Nucleus accumbens (tissue), 56 donors: ENCODE measurements around the gene CAMK2A.

ENCODE experiments used
- DNase-seq, 56 donors: peaks; one replicate each; lab custom pipeline; 2025; lab: John Stamatoyannopoulos, UW

Gene CAMK2A

DNA sequence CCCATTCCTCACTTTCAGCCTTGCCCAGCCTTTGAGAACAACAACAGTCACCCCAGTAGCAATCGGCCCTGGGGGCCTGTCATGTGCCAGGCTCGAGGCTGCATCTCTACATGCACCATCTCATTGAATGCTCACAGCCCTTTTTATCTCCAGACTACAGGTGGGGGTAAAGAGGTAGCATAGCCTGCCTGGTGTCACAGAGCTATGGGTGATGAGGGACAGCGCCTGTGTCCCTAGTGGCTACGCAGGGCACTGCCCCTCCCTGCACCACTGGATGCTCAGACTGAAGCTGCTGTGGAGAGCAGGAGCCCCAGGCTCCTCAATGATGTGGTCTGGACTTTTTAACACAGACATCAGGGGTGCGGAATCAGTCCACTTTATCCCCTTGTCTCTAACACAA lies 2.8 kb downstream of the CAMK2A start:
- no peak for DNase-seq

DNA sequence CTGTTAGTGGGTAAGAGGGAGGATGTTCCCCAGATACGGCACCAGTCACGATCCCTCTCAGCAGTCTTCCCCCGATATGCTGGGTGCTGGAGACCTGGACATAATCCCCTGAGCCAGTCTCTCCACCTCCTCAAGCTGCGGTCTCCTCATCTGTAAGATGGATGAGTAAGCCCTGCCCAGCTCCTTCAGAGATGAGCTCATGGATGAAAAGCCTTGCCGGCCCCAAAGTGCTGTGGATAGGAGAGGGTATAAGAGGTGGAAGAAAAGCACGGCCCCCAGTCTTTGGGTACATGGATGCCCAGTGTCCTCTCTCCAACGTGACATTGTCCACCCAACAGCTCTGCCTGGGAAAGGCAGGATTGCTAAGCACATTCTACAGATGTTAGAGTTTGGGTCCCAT lies 4.5 kb downstream of the CAMK2A start:
- no peak for DNase-seq

DNA sequence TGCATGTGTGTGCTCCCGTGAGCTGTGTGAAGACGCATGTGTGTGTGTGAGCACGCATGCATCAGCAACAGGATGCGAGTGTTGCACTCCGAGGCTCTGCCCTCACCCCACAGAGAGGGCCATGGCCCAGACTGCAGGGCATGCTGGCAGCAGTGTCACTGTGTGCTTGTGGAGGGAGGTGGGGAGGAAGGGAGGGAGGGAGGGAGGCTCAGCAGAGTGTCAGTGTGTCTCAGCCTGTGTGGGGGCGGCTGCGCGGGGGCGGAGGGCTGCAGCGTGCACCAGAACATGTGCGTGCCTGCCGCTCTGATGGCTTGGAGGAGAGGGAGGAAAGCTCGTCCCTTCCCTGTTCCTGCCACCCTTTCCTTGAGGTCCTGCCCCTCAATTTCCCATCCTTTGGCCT lies 5.3 kb downstream of the CAMK2A start:
- peak in 35 of 56 donors; percentile 18 to 85 (median 52) for DNase-seq

DNA sequence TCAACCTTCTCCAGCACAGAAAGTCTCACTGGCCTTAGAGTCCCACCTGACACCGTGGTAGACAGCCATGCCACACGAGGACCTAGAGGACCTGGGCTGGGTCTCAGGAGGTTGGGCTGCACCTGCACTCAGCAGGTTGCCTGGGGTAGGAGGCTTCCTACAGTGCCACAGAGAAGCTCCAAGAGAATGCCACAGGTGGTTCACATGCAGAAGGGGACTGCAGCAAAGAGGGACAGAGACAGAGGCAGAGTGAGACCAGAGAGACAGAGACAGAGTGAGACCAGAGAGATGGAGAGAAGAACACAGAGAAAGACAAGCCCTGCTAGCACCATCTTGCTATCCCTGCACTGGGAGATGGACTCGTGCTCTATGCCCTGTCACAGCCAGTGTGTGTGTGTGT lies 5.7 kb downstream of the CAMK2A start:
- DNase-seq, result no peak

DNA sequence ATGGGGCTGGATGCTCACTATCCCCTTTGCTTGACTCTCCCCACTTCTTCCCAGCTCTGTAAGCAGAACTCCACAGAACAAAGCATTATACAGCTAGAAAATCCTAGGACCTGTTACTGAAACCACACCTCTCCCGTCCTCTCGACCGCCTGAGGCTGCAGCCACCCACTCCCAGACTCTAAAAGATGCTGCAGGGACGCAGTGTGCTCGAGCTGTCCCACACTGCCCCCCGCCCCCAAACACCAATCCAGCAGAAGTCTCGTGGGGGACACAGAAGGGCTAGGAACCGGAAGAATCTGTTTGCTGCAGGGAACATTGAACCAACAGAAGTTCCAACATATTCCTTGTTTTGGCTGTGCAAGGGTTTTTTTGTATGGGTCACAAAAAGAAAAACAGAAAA lies 7.6 kb downstream of the CAMK2A start:
- DNase-seq, result no peak

DNA sequence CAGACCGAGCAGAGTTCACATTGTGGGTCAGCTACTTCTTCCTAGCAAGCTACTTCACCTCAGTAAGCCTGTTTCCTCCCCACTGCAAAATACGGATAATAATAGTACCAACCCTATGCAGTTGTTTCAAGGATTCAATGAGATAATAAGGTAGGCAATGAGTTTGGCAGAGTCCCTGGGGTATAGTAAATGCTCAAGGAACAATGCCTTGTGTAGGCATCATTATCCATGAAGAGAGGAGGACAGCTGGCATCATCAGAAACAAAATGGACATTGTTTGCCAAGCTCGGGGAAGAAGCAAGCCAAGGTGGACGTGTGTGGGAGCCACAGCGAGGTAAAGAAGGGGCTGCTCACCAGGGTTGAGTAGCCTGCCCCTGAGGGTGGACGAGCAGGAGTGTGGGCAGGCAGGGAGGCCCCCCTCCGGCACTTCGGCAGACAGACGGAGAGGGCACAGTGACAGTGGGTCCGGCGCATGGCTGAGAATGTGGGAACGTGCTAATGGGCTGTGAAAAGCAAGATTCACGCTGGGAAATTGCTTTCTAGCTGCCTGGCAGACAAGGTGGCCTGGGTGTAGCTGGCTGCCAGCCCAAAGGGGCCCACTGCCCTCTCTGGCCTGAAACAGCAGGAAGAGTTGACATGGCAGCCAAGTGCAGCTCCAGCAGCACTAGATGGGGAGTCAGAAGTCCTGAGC lies 10.1 kb downstream of the CAMK2A start:
- no peak for DNase-seq

DNA sequence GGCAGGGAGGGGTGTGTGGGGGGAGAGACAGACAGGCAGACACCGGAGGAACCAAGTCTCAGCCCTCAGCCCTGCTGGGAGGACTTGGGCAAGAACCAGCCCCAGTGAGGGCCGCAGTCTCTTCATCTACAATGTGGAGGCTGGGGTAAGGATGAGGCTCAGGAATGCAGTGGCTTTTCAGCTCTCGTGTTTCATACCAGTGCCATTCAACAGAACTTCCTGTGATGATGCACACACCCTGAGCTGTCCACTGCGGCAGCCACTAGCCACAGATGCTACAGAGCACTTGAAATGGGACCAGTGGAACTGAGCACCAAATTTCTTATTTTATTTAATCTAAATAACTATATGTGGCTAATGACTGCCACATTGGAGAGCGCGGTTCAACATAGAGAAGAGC lies 10.7 kb downstream of the CAMK2A start:
- no peak for DNase-seq

DNA sequence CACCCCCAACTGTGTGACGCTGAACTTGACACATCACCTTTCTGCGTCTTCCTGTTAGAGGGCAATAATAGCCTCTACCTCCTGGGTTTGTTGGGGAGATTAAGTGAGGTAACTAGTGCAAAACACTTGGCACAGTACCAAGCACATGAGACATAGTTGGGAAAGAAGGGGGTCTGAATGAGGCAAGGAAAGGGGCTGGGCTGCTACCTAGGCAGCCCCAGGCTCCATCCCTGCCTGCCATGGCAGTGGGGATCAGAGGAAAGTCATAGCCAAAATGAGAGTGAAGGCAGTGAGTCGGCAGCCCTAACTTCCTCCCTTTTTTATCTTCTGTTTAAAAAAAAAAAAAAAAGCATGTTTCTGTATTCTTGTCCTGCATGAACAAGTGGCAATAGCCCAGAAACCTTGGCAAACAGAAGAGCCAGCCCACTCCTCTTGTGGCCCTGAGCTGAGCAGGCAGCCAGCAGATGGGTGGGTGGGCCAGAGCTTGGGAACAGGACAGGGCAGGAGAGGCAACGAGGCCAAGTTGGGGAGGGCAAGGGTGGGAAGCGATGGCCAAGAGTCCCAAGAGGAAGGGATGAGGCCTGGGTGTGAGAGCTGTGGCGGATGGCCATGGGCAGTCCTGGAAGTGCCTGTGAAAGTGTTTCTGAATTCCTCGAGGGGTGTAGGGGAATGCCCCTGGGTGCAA lies 11.4 kb downstream of the CAMK2A start:
- DNase-seq, result peak in 2 of 56 donors; percentile 16 to 29

DNA sequence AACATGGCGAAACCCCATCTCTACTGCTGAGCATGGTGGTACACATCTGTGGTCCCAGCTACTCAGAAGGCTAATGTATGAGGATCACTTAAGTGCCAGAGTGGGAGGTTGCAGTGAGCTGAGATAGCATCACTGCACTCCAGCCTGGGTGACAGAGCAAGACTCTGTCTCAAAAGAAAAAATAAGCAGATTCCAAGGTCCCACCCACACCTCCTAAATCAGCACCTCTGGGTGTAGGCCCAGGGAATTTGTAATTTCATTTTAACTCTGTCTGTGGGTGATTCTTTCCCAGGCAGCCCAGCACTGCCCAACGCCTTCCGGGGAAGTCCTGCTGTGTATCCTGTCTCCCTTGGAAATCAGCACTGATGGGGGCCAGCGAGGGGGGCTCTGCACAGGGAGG lies 12.5 kb downstream of the CAMK2A start:
- peak in 1 of 56 donors; percentile 12 for DNase-seq

DNA sequence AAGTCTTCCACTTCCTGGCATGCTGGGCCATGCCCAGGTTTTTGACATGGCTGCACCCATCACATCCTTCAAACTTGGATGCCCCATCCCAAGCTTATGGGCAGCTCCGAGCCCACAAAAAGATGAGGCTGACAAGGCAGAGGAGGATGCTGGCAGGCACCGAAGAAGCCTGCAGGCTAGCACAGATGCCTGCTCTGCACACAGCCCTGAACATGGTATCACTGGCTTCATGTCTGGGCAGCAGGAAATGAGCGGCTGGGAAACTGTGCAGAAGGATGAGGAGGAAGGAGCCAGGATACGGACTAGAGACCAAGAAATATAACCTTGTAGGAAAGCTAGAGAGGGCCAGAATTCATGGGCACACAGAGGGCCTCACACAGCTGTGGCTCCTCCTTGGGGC lies 14.8 kb downstream of the CAMK2A start:
- DNase-seq, result no peak

DNA sequence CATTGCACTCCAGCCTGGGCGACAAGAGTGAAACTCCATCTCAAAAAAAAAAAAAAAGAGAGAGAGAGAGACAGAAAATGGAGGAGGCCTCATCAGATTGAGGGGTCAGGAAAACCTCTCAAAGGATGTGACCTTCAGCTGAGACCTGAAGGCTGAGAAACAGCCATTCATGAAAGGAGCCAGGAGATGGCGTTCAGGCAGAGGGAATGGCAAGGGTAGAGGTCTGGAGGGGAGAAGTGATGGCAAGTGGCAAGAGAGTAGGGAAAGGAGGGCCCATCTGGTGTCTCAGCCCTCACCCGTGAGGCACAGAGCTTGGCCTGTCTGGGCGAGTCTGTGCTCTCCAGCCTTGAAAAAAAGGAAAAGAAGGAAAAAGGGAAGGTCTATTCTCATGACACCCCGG lies 17.0 kb downstream of the CAMK2A start:
- DNase-seq, result peak in 20 of 56 donors; percentile 6 to 56 (median 30)

DNA sequence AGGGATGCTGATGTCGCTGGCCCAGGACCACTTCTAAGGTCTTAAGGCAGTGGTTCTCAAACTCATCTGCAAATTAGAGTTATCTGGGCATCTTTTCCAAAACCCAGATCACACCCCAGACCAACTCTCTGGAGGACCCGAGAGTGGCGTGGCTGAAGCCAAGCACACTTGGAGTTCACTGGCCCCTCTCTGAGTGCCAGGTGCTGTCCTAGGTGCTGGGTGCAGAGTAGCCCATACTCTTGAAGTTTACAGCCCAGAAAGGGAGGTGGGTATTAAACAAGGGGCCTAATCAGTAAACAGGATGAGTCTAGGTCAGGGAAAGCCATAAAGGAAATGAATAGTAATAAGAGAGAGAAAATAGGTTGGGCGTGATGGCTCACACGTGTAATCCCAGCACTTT lies 17.6 kb downstream of the CAMK2A start:
- no peak for DNase-seq

DNA sequence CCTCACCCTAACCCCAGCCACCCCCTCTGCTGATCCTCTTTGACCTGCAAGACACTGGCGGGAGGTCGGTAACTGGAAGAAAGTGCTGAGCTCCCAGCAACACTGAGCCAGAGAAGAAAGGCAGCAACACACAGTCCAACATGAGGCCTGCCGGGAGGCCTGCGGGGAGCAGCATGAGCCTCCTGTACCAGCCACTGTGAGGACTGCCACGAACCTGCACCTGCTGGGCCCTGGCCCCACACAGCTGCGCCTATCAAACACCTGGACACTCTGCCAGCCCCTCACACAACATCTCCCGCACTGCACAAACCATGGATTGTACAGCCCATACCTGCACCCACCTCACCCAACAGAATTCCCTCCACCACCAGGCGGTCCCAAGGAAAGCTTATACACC lies 18.3 kb downstream of the CAMK2A start:
- DNase-seq, result no peak

DNA sequence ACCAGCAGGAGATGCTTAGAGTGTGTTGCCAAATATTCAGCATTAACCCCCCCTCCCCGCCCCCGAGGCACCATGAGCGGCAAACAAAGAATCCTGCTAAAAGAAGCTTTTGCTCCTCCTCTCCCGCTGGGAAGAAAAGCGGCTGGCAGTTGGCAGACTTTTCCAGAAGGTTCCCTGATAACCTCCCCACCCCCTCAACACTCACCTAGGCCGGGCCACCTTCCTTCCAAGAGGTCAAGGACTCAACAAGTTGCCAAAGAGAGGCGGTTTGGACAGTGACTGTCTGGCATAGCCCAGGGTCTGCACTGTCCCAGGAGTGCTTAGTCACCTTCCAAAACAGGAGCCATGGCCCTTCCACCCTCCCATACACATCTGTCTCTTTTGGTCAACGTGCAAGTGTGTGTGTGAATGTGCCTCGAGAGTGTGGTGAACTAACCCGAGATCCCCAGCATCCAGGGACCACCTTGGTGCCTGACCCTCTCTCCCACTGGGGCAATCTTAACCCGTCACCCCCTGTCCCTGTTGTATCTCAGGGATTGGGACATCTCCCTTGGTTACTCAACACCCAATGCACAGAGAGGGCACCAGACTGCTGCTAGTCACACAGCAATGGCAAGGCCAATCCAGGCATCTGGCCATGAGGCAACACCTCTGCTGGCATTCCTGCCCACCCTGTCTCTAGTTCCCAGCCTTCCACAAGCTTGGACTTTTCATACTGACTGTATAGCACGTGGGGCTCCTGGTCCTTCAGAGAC lies 18.9 kb downstream of the CAMK2A start:
- DNase-seq, result peak in 8 of 56 donors; percentile 16 to 46 (median 26)

DNA sequence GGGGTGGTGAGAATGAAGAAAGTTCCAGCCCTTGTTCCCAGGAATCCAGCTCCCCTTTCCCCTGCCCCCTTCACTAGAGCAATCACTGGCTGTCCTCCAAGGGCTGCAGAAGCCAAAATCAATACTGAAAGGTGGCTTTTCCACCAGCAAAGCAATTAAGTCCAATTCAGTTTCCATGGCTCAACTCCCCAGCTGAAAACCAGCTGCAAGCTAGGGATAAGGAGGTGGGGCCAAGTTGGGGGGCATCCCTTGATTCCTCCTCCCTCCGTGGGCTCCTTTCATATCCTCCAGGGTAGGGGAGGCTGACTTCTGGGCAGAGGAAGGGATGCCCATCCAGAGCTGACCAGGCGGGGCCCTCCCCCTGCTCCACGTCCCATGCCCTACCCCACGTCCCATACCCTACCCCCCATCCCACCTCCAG lies 22.7 kb downstream of the CAMK2A start:
- no peak for DNase-seq

DNA sequence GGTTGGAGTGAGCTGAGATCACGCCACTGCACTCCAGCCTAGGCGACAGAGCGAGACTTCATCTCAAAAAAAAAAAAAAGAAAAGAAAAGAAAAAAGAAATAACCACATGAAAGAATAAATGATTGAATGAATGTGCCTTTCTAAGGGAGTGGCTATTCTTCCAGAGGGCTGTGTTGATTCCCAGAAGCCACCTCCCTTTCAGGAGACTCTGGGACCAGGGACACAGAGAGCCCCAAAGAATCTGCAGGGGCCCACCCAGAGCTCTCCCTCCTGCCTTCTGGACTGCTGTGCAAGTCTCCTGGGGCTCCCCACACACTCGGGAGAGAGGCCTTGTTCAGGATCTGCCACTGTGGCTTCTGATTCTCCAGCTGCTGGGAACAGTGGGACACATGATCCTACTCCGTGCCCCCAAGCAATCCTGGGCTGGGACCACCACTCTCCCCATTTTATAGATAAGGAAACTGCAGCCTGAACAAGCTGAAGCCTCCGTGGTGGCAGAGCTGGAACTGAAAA lies 23.6 kb downstream of the CAMK2A start:
- DNase-seq, result no peak

DNA sequence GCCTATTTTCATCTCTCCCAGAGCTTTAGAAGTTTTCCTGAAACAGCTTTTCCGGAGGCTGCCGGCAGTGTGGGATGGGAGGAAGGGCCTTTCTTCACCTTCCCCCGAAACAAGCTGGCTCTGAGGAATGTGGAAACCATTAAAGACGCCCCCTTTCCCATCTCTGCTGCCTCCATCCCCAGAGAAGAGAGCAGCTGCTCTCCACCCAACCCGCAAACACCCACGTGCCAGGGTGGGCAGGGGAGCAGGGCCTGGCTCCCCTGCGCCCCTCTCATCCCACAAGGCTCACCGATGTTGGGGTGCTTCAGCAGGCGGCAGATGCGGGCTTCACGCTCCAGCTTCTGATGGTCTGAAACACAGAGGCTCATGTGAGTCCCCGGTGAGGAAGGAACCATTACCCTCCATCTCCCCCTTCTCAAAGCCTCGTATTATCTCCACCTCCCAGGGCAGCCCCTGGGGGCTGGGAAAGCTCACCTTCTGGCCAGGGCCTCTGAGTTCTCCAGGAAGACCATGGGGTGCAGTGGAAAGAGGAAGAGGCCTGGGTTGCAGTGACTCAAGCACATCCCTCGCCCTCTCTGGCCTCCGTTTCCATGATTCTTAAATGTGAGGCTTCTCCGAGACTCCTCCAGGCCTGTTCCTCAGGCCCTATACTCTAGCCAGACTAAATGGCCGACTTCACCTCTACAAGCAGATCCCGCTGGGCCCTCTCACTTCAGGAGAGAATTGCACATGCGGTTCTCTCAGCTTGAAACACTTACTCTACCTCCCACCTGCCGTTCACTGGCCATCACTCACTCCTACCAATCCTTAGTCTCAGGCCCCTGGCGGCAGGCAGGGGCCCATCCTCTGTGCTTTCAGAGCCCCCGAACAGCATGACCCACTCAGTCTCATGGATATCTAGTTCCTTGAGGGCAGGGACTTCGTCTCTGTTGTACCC lies 24.6 kb downstream of the CAMK2A start:
- DNase-seq, result no peak

DNA sequence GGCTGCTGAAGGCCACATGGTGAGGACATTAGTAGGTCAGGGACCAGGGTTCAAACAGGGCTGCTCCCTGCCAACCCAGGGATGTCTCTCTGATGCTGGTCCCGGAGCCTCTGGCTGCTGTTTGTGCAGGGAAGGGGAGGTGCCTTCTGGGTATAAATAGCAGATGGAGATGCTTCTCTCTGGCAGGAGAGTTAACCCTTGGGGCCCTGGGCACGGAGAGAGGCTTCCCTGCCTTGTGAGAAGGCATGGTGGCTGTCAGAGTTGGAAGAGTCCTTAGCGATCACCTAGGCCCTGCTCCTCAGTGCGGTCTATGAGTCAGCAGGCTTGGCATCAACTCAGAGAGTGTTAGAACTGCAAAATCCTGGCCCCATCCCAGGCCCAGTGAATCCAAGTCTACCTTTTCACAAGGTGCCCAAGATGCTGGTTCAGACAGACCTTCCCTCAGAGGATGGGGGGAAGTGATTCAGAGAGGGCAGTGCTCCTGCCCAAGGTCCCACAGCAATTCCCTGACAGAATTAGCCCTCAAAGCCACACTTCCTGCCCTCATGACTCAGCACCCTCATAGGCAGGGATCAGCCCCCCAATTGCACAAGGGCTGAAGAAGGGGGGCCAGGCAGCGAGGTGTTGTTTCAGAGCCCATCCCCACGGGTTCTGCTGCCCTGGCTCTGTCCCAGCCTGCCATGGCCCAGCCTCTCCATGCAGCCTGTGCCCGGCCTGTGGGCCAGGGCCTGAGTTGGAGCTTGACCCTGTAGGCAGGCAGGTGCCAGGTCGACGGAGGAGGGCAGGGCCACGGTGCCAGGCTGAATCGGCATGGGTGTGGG lies 25.6 kb downstream of the CAMK2A start:
- peak in 8 of 56 donors; percentile 22 to 55 (median 31) for DNase-seq

DNA sequence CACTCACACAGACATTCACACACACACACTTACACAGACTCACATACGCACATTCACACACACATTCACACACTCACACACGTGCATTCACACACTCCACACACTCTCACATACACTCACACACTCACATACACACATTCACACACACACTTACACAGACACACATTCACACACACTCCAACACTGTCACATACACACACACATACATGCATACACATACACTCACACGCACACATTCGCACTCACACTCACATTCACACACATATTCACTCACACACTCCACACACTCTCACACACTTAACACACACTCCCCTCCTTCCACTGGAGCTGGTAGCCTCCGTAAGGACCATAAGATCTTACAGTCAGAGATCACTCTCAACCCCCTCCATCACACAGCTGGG lies 26.2 kb downstream of the CAMK2A start:
- no peak for DNase-seq
